NCI-H82 treated with DMSO at 0.1 percent for 48 hours (cell line): ENCODE measurements around the gene DENND1A.

Experiments
- DNase-seq: peaks from one replicate; lab custom pipeline; 2025; ENCODE audit not compliant: unreplicated experiment; lab: John Stamatoyannopoulos, UW

The DENND1A gene

DNA sequence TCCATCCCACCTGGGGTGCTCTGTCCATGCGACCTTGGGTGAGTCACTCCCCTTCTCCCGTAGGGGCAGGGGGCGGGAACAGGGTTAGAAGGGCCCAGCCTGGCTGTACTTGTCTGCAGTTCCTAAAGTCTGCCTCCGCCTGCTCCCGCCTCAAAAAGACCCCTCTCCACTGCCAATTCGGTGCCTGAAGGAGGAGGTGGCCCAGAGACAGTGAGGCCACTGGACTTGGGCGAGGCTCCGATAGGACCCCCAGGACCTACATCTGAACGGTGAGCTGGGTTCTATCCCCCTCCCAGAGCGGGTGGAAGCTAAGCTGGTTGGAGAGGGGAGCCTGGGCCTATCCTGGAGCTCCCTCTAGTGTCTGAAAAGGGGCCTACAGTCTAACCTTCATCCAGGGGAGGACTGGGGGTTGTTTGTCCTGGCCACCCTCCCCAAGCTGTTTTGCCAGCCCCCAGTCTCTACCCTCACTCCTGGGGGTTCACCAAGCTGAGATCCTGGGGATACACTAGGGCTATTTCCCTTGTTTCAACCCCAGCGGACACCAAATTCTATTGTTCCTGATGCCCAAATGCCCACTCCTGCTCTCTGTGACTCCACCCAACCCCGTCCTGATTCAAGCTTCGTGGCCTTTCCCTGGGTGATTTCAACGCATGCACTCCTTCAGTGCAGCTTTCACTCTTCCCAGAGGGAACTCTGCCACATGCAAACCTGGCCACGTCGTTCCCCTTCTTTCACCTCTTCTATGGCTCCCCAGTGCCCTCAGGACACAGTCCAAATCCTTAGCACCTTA is 580.0 kb downstream of the DENND1A start:
- peak; percentile 34 for DNase-seq

DNA sequence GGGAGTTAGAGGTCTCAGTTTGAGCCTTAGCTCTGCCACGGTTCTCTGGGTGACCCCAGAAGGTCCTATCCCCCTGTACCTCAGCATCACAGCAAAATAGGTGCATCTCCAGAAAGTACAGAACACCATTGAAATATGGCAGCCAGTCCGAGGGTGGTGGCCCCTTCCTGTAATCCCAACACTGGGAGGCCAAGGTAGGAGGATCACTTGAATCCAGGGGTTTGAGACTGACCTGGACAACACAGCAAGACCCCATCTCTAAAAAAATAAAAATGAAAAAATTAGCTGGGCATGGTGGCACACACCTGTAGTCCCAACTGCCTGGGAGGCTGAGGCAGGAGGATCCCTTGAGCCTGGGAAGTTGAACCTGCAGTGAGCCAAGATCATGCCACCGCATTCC is 580.9 kb downstream of the DENND1A start:
- no peak for DNase-seq

DNA sequence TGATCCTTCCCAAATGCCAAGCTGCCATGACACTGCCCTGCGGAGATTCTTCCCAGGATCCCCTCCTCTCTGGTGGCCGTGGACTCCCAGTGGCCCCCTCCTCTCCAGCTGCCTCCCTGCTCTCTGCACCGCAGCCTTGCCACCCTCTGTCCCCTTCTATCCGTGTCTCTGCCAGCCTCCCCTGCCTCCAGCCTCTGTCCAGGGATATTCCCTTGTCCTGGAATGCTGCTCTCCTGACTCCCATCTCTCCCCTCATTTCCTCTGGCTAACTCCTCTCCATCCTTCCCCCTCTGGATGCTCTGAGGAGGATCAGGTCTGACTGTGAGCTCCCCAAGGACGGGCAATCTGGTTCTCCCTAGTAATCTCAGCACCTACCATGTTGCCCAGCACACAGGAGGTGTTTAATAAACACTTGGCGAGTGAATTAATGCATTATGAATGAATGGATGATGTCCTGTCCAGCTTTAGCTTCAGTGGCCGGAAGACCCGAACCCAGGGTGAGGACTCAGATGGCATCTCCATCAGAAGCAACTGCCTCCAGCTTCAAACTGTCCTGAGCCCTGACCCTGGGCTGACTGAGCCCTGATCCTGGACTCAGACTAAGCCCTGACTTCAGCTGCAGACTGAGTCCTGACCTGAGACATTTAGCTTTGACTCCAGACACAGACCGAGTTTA is 581.5 kb downstream of the DENND1A start:
- DNase-seq = no peak

DNA sequence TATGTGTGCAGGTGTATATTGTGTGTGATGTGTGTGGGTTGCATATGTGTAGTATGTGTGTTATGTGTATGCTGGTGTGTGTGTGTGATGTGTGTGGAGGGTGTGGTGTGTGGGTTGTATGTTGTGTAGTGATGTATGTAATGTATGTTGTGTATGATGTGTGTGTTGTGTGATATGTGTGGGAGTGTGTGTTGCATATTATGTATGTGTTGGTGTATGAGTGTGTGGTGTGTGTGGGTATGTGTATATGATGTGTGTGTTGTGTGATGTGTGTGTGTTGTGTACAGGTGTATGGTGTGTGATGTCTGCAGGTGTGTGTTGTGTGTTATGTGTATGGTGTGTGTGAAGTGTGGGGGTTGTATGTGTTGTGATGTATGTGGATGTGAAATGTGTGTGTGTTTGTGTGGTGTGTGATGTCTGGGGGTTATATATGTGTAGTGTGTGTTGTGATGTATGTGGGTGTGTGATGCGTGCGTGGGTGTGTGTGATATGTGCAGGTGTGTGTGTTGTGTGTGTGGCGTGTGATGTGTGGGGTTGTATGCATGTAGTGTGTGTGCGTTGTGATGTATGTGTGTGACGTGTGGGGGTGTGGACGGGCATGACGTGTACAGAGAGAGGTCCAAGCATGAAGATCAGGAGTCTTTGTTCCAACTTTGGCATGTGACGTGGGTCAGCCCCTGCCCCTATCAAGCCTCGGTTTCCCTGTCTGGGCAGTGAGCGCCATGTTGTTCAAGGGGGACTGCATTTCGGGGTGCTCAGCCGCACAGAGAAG is 582.5 kb downstream of the DENND1A start:
- no peak for DNase-seq

DNA sequence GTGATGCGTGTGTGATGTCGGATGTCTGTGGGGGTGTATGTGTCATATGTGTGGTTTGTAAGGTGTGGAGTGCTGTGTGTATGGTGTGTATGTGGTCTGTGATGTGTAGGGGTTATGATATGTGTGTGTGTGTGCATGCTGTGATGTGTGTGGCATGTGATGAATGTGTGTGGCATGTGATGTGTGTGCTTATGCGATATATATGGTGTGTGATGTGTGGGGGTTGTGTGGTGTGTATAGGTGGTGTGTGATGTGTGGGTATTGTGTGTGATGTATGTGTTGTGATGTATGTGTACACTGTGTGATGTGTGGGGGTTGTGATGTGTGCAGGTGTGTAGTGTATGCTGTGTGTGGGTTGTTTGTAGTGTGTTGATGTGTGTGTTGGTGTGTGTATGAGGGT is 583.1 kb downstream of the DENND1A start:
- DNase-seq = no peak

DNA sequence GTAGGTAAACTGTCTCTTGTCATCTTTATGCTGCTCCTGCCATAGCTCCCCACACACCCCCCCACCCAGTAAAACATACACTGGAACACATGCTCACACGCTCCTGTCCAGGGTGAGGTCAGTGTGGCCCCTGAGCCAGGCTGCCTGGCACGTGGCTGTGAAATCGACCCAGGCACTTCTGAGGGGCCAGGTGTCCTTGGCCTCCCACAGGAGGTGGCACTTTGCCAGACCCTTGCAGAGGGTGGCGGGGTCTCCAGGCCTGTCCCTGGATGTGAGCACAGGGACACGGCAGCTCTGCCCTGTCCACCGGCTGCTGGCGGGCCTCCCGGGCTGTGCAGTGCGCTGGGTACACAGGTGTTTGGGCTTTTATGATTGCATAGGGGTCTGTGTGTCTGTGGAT is 583.9 kb downstream of the DENND1A start:
- DNase-seq = no peak

DNA sequence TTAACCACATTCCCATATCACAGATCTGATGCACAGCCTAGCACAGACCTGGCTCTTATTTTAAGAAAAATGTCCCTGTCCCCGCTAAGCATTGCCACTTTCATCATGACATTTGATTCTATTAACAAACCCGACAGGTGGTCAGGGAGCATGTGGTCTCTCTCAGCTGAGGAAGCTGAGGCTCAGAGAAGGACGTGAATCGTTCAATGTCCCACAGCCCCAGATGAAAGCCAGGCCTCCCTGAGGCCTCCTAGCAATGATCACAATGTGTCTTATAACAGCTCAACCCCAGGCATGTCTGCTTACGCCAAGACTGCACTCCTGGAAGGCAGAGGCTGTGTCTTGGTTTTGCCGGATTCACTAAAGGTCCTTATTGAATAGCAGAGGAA is 584.4 kb downstream of the DENND1A start:
- DNase-seq = no peak

DNA sequence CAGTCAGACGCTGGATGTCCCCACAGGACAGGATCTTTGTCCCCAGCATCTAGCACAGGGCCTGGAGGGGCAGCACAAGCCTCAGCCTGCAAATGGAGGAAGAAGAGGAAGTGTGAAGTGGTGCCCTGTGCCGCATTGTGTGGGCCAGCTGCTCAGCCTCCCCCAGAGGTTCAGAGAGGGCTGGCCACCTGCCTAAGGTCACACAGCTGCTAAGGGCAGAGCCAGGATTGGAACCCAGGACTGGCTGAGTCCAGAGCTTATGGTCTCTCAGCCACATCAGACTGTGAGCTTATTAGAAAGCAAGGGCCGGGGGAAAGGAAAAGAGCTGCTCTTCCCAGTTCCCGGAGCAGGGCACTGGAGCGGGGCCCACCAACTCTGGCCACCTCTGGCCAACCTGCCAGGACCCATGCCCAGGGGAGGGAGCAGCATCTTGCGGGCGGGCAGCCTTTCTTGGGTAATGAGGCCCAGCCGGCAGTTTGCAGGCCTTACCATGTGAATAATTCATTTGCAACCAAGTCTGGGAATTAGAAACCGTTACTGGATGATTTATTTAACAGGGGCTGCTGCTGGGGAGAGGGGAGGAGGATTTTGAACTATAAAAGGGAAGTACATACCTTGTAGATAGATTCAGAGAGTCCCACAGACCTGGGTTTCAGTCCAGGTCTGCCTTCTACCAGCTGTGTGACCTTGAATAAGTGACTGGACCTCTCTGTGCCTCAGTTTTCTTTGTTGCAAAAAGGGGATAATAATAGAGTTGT is 585.6 kb downstream of the DENND1A start:
- DNase-seq = no peak

DNA sequence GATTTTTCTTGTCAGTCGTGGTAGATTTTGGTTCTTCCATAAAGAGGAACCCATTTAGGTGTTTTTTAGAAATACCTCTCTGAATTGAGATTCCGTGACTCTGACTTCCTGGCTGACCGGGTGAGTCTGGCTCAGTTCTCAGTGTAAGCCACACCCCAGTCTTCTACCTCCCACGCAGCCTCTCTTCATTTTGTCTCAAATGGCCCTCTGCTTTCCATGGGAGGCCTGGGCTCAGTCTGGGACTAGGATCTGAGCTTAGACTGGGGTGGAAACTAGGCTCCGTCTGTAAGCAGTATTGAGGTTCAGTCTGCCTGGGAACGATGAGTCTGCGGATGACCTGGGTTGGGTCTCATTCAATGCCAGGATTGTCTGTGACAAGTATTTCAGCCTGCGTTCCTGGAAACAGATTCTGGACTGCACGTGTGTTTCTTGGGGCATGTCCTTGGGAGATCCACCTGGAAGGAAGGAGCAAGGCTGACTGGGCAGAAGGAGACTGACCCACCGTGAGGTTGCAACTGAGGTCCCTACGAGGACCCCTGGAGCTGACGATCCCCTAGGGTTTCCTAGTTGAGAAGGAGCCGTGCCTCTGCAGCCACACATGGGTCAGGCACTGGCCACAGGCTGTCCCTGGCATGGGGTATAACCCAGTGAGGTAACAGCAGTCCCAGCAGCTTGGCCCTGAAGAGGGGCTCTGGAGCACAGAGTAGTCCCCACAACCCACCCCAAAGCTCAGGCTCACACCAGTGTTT is 586.3 kb downstream of the DENND1A start:
- DNase-seq = no peak

DNA sequence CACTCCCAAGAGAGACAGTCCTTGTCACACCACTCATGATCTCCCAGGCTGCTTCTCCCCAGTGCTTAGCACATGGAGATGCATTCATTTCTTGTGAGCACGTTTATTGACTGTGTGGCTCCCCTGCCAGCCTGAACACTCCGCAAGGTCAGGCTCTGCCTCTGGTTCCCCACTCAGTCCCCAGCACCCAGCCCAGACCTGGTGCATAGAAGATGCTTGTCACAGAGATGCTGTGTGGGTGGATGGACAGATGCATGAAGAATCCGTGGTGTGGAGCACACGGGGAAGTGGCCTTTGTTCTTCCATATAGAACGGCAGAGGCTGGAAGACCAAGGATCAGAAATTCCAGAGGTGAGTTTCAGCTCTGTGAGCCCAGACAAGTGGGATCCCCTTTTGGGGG is 587.7 kb downstream of the DENND1A start:
- no peak for DNase-seq

DNA sequence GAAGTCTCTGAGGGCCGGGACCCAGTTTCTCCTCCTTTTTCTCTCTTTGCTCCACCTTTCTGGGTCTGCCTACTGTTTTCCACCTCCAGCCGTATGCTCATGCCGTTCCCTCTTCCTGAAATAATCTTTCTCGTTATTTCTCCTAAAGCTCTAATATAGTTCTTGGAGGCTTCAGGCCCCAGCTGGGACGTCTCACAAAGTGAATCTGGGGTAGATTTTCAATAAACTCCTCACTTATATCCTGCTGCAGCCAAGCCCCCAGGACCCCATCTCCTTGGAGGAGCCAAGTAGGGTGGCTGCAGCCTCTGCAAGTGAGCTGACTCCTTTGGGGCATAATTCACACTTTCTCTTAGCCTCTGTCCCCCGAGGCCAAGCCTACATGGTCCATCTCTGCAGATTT is 588.1 kb downstream of the DENND1A start:
- no peak for DNase-seq

DNA sequence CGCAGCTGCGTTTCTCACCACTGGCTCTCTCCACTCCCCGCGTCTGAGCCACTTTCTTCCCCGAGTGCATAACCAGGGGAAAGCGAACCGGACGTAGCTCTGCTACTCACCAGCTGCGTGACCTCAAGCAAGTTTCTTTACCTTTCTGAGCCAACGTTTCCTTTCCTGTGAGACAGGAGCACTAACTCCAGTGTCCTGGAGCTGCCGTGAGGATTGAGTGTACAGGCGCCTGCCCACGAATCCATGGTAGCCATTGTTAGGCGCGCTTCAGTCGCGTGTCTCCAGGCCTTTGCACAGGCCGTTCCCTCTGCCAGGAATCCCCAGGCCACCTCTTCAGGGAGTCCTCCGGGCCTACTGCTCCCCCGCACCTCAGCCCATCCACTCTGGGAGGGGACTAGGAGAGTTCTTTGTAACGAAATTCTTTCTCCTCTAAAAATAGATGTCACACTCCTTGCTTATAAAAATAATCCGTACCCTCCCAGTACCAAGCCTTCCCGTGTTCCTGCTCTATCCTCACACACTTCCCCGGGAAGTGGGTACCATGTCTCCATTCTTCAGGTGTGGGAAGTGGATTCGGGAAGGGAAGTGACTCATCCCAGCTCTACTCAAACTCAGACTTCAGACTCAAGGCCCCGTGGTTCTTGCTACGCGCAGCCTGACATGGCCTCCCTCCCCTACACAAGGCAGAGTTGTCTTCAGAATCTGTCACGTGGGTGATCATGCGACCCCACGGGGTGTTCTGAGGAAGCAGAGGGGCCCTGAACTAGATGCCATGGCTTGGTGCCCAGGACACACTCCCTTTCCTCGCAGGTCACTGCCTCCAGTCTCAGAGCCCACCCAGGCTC is 590.0 kb downstream of the DENND1A start:
- DNase-seq = no peak

DNA sequence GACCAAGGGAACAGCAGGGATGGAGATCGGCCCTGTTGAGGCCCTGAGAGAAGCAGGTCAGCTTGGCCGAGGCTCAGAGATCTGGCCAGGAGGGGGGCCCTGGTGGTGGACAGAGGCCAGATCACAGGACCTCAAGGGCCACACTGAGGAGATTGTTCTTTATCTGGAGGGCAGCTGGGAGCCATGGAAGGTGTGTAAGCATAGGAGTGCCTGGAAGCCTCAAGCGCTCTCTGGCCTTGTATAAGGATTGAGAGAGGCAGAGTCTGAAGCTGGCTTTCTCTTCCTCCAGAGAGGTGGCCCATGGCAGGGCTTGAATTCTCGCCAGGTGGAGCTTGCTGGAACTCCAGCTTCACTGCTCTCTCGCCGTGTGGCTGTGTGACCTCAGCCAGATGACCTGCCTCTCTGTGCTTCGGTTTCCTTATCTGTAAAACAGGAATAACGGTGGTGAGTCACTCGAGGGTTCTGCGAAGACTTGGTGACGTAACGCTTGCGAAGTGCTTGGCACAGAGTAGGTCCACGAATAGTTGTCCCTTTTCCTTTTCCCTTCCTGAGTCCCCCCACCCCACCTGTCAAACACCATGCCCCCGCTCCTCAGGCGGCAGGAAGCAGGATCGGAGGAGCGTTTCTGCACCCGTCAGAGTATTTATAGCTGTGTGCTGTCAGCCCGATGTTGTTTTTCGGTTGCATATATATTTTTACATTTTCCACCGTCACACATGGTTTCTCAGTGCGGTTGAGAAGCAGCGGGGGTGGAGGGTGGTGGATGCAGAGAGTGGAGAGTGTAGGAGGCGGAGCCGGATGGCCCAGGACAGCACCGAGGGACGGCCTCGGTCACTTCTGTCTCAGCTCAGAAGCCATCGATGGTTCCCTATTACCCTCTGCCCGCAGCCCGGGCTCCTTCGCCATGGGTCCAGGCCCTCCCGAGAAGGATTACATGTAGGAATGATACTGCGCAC is 590.9 kb downstream of the DENND1A start:
- DNase-seq = no peak

DNA sequence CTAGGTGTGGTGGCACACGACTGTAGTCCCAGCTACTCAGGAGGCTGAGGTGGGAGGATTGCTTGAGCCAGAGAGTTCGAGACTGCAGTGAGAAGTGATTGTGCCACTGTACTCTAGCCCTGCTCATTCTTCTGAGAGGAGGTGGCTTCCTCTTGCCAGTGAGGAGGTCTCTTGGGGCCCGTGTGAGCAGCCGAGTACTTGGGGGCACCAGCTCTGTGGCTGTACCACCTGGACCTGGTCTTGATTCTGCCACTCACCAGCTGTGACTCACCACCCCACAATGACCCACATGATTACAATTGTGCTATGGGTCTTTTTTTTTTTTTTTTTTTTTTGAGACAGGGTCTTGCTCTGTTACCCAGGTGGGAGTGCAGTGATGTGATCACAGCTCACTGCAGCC is 592.0 kb downstream of the DENND1A start:
- no peak for DNase-seq

DNA sequence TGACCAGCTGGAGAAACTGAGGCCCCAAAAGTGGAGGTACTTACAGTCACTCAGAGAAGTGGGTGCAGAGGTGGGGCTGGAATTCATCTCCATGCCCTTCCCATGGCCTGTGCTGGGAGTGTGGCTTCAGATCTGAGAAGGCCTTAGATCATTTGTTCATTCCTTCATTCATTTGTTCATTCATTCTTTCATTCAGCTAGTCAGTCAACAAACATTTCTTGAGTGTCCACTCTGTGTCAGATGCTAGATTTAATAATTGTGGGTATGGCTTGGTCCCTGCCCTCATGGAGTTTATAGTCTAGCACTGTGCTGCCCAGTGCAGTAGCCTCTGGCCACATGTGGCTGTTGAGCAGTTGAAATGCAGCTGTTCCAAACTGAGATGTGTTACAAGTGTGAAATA is 593.0 kb downstream of the DENND1A start:
- no peak for DNase-seq

DNA sequence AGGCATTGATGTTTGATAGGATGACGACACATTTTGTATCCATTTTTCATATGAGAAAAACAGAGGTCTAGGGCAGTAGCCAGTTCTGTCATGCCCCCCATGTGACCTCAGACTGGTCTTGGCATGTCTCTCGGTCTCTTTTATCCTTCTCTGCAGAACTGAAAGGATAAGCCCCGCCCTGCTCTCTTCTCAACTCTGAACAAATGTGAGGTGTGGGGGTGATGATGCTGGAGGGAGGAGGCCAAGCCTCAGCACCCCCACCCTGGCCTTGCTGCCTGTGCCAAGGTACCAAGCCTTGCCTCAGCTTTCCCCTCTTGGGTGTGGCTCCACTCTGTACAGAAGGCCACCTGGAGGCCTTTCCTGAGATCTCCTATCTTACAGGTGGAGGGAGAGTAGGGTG is 593.5 kb downstream of the DENND1A start:
- DNase-seq = no peak

DNA sequence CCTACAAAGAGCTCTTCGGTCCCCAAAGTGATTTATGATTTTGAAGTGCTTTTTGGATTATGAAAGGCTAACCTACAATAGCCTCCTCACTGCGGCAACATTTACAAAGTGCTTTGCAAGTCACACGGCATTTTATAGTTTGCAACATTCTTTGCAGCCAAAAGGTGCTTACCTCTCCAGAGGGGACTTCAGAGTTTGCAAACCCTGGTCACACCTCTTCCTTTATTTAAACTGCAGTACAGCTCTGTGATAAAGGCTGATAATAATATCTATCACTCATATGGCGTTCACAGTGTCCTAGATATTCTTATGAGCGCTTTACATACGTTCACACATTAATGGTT is 594.0 kb downstream of the DENND1A start:
- no peak for DNase-seq

DNA sequence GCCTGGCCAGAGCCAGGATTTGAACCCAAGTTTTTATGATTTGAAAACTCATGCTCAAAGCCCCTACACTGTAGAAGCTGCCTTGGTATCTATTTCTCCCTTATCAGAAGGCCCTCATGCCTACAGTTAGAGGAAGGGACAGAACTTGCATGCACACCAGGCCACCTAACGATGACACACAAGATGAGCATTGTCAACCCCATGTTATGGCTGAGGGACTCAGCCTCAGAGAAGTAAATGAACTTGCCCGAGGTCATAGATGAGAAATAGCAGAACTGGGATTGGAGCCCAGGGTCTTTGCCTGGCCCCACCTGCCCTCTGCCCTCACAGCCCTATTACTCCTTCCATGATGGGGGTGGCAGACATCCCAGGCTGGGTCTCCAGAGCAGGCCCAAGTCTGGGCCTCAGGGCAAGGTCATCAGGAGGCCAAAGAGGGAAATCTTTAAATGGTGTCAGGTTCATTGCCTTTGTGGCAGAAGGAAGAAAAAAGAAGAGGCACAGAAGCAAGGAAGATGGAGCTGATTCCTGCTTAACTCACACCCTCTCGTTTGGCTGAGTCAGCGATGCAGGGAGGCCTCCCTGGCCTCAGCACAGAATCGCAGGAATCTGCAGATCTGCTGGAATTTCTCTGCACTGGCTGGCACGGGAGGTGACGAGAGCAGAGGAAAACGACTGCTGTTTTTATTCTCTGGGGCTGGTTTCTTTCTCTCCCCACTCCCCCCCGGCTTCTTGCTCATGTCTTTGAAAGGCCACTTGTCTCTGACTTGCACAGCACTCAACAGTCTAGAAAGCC is 594.5 kb downstream of the DENND1A start:
- DNase-seq = no peak
